Keratinocyte (primary cell): ENCODE results near the gene SCUBE1. TPM values are rescaled to one million over a fixed set of nuclear protein-coding genes. Genes with fewer than 3 reads are reported as not detected.

ENCODE experiments used
- DNase-seq: peaks from one replicate; pipeline ENCODE4 v3.0.0-alpha.2; 2011; ENCODE audit warnings: low read depth, missing footprints, low spot score
- FAIRE-seq: peaks from 2 replicates; lab custom pipeline; 2011; peaks lifted over from hg19 to GRCh38; lab: Jason Lieb, UNC
- H2AFZ ChIP-seq: 2 replicates; pipeline ENCODE4 v1.6.0; 2012; ENCODE audit warnings: low read length, control low read depth, inconsistent platforms; ENCODE audit not compliant: control insufficient read depth
- H3K27ac ChIP-seq: 2 replicates; pipeline ENCODE4 v1.5.1; 2011; ENCODE audit warnings: low read length; ENCODE audit not compliant: control insufficient read depth, insufficient read depth
- H3K27me3 ChIP-seq: 3 replicates; pipeline ENCODE4 v1.6.0; 2011; ENCODE audit warnings: low read length; ENCODE audit not compliant: control insufficient read depth, insufficient read depth; ENCODE audit errors: extremely low read depth
- H3K36me3 ChIP-seq, 2 experiments: 2 replicates in 1 of 2; 3 replicates in 1 of 2; pipeline ENCODE4 v1.5.1; 2011; ENCODE audit warnings: low read length in 2 of 2, mild to moderate bottlenecking in 1 of 2; ENCODE audit not compliant: control insufficient read depth in 2 of 2, insufficient read depth in 2 of 2; ENCODE audit errors: extremely low read depth in 1 of 2
- H3K4me1 ChIP-seq: 3 replicates; pipeline ENCODE4 v1.5.1; 2011; ENCODE audit warnings: low read length; ENCODE audit not compliant: control insufficient read depth, insufficient read depth; ENCODE audit errors: extremely low read depth
- H3K4me2 ChIP-seq: 3 replicates; pipeline ENCODE4 v1.6.0; 2011; ENCODE audit warnings: low read depth, low read length; ENCODE audit not compliant: control insufficient read depth, insufficient read depth; ENCODE audit errors: extremely low read depth
- H3K4me3 ChIP-seq, 3 experiments: fragments of 200-600 bp in 1 of 3; sonication (generic) in 1 of 3; 2 replicates in 2 of 3; 3 replicates in 1 of 3; pipeline ENCODE4 v1.5.1; 2011 to 2016; ENCODE audit warnings: low read length in 3 of 3, mild to moderate bottlenecking in 3 of 3, control low read depth in 2 of 3, inconsistent platforms in 1 of 3, low read depth in 1 of 3, mixed read lengths in 1 of 3, mixed run types in 1 of 3, moderate library complexity in 1 of 3; ENCODE audit not compliant: control insufficient read depth in 2 of 3, insufficient read depth in 2 of 3; ENCODE audit errors: extremely low read depth in 1 of 3
- H3K79me2 ChIP-seq: 2 replicates; pipeline ENCODE4 v1.6.0; 2012; ENCODE audit warnings: low read length; ENCODE audit not compliant: control insufficient read depth, insufficient read depth
- H3K9ac ChIP-seq: 3 replicates; pipeline ENCODE4 v1.6.0; 2011; ENCODE audit warnings: low read length; ENCODE audit not compliant: control insufficient read depth, insufficient read depth; ENCODE audit errors: extremely low read depth
- H3K9me1 ChIP-seq: 3 replicates; pipeline ENCODE4 v1.6.0; 2011; ENCODE audit warnings: low read length; ENCODE audit not compliant: control insufficient read depth, insufficient read depth; ENCODE audit errors: extremely low read depth
- H3K9me3 ChIP-seq: 2 replicates; pipeline ENCODE4 v1.5.1; 2012; ENCODE audit warnings: low read depth, low read length; ENCODE audit not compliant: control insufficient read depth
- H4K20me1 ChIP-seq: 3 replicates; pipeline ENCODE4 v1.6.0; 2011; ENCODE audit warnings: low read length; ENCODE audit not compliant: control insufficient read depth, insufficient read depth; ENCODE audit errors: extremely low read depth
- EZH2 ChIP-seq: IDR thresholded peaks from one replicate; pipeline ENCODE4 v1.6.1; 2012; ENCODE audit warnings: inconsistent platforms, mild to moderate bottlenecking, low read length, moderate library complexity
- dilution Hi-C: fragments of 300-500 bp; cut with MboI; formaldehyde crosslinking; loops from one replicate; pipeline ENCODE4 v1.7.0; 2020; ENCODE audit warnings: low sequenced_read_pairs; ENCODE audit not compliant: extremely low pct_ligation_motif_present
- polyA plus RNA-seq, 5 experiments: library from polyadenylated mRNA; depleted of rRNA in 3 of 5; stranded (reverse) in 3 of 5; stranded (forward) in 1 of 5; unstranded in 1 of 5; fragments of >200 nt; gene quantifications; 1 replicate in 1 of 5; 2 replicates in 3 of 5; 3 replicates in 1 of 5; pipeline versions ENCODE4 v1.2.1 to v1.2.3, GENCODE V29; 2011 to 2012; ENCODE audit warnings: missing spikeins in 2 of 5, low read depth in 1 of 5, low replicate concordance in 1 of 5
- TF ChIP-seq, protein P1 (sequence below), 3 experiments: IDR thresholded peaks in 1 of 3; conservative IDR thresholded peaks in 1 of 3; optimal IDR thresholded peaks in 1 of 3; 2 replicates in 2 of 3; 3 replicates in 1 of 3; pipeline versions ENCODE3 to v1.5.1; 2011; ENCODE audit warnings: low read length in 3 of 3, mild to moderate bottlenecking in 3 of 3, moderate library complexity in 2 of 3, control low read depth in 1 of 3, inconsistent platforms in 1 of 3; ENCODE audit not compliant: insufficient read depth in 2 of 3; ENCODE audit errors: extremely low read depth in 1 of 3

Gene SCUBE1
- polyA plus RNA-seq, 1 donor (not counting 4 experiments of a cell fraction or from before 2014, with no cell fraction given) = not detected

DNA sequence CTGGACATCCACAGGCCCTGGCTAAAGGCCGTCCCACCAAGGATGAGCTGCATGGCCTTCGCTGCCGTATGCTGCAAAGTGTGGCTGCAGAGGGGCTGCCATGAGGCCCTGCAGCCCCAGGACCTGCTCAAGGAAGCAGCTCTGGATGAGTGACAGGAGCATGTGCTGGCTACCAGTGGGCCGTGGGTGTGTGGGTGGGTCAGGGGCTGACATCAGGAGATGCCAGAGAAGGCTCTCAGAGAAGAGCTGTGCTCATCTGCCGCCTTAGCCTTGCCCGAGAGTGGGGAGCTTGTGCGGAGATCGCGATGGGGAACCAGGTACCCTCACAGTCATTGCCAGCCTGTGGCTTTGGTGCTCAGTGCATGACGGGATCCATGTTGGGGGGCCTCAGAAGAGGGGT is 41.3 kb downstream of the SCUBE1 start:
- Histone ChIP-seq H4K20me1 (no peaks in the 10 kb centered on the region), H3K36me3 (no peaks in the 10 kb centered on the region), H3K9me3 (no peaks in the 10 kb centered on the region), H2AFZ (no peak overlapping the region), H3K27me3 (peaks cover 9% of the 10 kb centered on the region), H3K4me2 (no peak overlapping the region), H3K4me1 (no peaks in the 10 kb centered on the region), H3K79me2 (no peaks in the 10 kb centered on the region), H3K9ac (no peak overlapping the region), H3K4me3 (no peak overlapping the region), H3K27ac (no peak overlapping the region), H3K9me1 (no peaks in the 10 kb centered on the region)
- dilution Hi-C loops = no loop called here
- TF ChIP-seq, protein P1, sequence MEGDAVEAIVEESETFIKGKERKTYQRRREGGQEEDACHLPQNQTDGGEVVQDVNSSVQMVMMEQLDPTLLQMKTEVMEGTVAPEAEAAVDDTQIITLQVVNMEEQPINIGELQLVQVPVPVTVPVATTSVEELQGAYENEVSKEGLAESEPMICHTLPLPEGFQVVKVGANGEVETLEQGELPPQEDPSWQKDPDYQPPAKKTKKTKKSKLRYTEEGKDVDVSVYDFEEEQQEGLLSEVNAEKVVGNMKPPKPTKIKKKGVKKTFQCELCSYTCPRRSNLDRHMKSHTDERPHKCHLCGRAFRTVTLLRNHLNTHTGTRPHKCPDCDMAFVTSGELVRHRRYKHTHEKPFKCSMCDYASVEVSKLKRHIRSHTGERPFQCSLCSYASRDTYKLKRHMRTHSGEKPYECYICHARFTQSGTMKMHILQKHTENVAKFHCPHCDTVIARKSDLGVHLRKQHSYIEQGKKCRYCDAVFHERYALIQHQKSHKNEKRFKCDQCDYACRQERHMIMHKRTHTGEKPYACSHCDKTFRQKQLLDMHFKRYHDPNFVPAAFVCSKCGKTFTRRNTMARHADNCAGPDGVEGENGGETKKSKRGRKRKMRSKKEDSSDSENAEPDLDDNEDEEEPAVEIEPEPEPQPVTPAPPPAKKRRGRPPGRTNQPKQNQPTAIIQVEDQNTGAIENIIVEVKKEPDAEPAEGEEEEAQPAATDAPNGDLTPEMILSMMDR (optimal IDR thresholded peaks at IDR 0.05 in 1 of 3, IDR thresholded peaks at IDR 0.05 in 1 of 3, conservative IDR thresholded peaks at IDR 0.05 in 1 of 3; ENCODE audit: extremely low read depth in 1 of 3, insufficient read depth in 2 of 3, low read length in 3 of 3) = no peak
- TF ChIP-seq EZH2 = no peak
- FAIRE-seq (no peak), DNase-seq (no peak)

DNA sequence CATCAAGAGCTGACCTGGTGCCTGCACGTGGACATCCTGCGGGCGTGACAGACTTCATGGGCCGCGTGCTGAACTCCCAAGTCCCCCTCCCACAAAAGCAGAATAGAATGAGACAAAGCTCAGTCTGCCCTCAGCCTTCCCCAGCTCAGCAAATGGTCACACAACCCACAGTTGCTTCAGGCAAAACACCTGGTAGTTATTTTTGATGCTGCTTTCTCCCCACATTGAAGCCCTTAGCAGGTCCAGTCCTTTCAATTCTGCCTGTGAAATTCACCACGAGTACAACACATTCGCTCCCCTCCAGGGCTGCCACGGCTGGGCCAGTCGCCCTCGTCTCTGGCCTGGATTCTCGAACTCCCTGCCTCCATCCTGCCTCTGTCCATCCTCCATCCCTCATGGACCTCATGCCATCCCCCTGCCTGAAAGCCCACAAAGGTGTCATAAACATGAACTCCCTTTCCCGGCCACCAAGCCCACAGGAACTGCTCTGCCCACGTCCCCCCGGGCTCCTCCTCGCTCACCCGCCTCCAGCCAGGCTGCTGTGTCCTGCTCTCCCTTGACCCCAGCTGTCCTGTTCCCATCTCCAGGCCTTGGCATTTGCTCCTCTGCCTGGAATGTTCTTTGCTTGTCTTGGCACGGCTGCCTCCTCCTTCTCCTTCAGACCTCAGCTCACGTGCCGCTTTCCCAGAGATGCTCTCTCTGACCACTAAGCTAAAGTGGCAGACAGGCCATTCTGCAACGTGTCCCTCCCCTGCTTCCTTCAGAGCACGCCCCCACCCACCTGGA is 42.1 kb downstream of the SCUBE1 start:
- dilution Hi-C loops = no loop called here
- TF ChIP-seq, protein P1 (optimal IDR thresholded peaks at IDR 0.05 in 1 of 3, IDR thresholded peaks at IDR 0.05 in 1 of 3, conservative IDR thresholded peaks at IDR 0.05 in 1 of 3; ENCODE audit: extremely low read depth in 1 of 3, insufficient read depth in 2 of 3, low read length in 3 of 3) = no peak
- no peak for TF ChIP-seq EZH2
- no peaks in the 10 kb centered on the region for H3K79me2 ChIP-seq
- no peak overlapping the region for H3K4me3 ChIP-seq
- no peaks in the 10 kb centered on the region for H3K36me3 ChIP-seq
- peaks cover 9% of the 10 kb centered on the region for H3K27me3 ChIP-seq
- H3K4me2 ChIP-seq = no peak overlapping the region
- H3K9me3 ChIP-seq = no peaks in the 10 kb centered on the region
- FAIRE-seq (no peak), DNase-seq (no peak)
- H3K27ac ChIP-seq = no peak overlapping the region
- H3K9me1 ChIP-seq = no peaks in the 10 kb centered on the region
- H2AFZ ChIP-seq = no peak overlapping the region
- no peaks in the 10 kb centered on the region for H3K4me1 ChIP-seq
- H4K20me1 ChIP-seq = no peaks in the 10 kb centered on the region
- no peak overlapping the region for H3K9ac ChIP-seq
